MM.1S (cell line): Measurements from ENCODE around the gene KRTAP5-9.
"Not testable (repeated sequence)": the region's sequence is repeated elsewhere in the genome, so short reads cannot be mapped to it uniquely, and the experiment has no call there.

Experiments used
- DNase-seq: peaks from one replicate; pipeline ENCODE4 v3.0.0-alpha.2; 2015
- H2AFZ ChIP-seq: fragments of 300-600 bp; sonication (generic); 2 replicates; pipeline ENCODE4 v1.6.0; 2016; ENCODE audit warnings: antibody characterized with exemption, low read length
- H3F3A ChIP-seq: fragments of 300-600 bp; sonication (generic); 2 replicates; pipeline ENCODE4 v1.6.1; 2016; ENCODE audit warnings: mild to moderate bottlenecking, antibody characterized with exemption, low read length, moderate library complexity, mixed read lengths; ENCODE audit not compliant: insufficient read depth
- H3K27ac ChIP-seq: fragments of 300-600 bp; sonication (generic); 2 replicates; pipeline ENCODE4 v1.5.1; 2016; ENCODE audit warnings: mild to moderate bottlenecking, low read length
- H3K27me3 ChIP-seq: fragments of 300-600 bp; sonication (generic); replicated peaks from 2 replicates; pipeline ENCODE4 v1.6.0; 2016; ENCODE audit warnings: low read length; ENCODE audit not compliant: insufficient read depth
- H3K36me3 ChIP-seq: fragments of 300-600 bp; sonication (generic); replicated peaks from 2 replicates; pipeline ENCODE4 v1.6.1; 2016; ENCODE audit warnings: mild to moderate bottlenecking, low read length, mixed read lengths; ENCODE audit not compliant: insufficient read depth
- H3K4me1 ChIP-seq: fragments of 300-600 bp; sonication (generic); 2 replicates; pipeline ENCODE4 v1.6.1; 2016; ENCODE audit warnings: low read length, mixed read lengths
- H3K4me2 ChIP-seq: fragments of 300-600 bp; sonication (generic); 2 replicates; pipeline ENCODE4 v1.6.0; 2016; ENCODE audit warnings: low read depth, low read length
- H3K4me3 ChIP-seq: fragments of 300-600 bp; sonication (generic); 2 replicates; pipeline ENCODE4 v1.5.1; 2016; ENCODE audit warnings: low read length, mixed read lengths
- H3K79me2 ChIP-seq: fragments of 300-600 bp; sonication (generic); 2 replicates; pipeline ENCODE4 v1.6.1; 2016; ENCODE audit warnings: mixed run types, low read length, mixed read lengths
- H3K9ac ChIP-seq: fragments of 300-600 bp; sonication (generic); 2 replicates; pipeline ENCODE4 v1.6.1; 2016; ENCODE audit warnings: low read length, mixed read lengths
- H3K9me2 ChIP-seq: fragments of 300-600 bp; sonication (generic); replicated peaks from 2 replicates; pipeline ENCODE4 v1.6.1; 2016; ENCODE audit warnings: mild to moderate bottlenecking, low read length, mixed read lengths; ENCODE audit not compliant: insufficient read depth
- H3K9me3 ChIP-seq: fragments of 300-600 bp; sonication (generic); replicated peaks from 2 replicates; pipeline ENCODE4 v1.6.1; 2016; ENCODE audit warnings: mild to moderate bottlenecking, low read length, mixed read lengths; ENCODE audit not compliant: insufficient read depth
- H4K20me1 ChIP-seq: fragments of 300-600 bp; sonication (generic); 2 replicates; pipeline ENCODE4 v1.6.1; 2016; ENCODE audit warnings: mild to moderate bottlenecking, low read length, moderate library complexity, mixed read lengths; ENCODE audit not compliant: insufficient read depth
- EZH2 ChIP-seq: fragments of 300-600 bp; sonication (generic); optimal IDR thresholded peaks from 2 replicates; pipeline ENCODE3; 2017; ENCODE audit warnings: low read depth, mild to moderate bottlenecking, antibody characterized with exemption, low read length, mixed read lengths
- EZH2phosphoT487 ChIP-seq: fragments of 300-600 bp; sonication (generic); IDR thresholded peaks from 2 replicates; pipeline ENCODE4 v1.6.1; 2018; ENCODE audit warnings: antibody characterized with exemption, low read length
- TF ChIP-seq, protein P1 (sequence below): fragments of 300-600 bp; sonication (generic); IDR thresholded peaks from 2 replicates; pipeline ENCODE4 v1.5.1; 2016; ENCODE audit warnings: antibody characterized with exemption, low read length, mixed read lengths

KRTAP5-9 gene

GRCh38 chr11:71575723-71576424 lies 27.7 kb downstream of the KRTAP5-9 start:
- H3K79me2 ChIP-seq = no peaks in the 10 kb centered on the region
- H3F3A ChIP-seq = no peaks in the 10 kb centered on the region
- no peaks in the 10 kb centered on the region for H3K9me2 ChIP-seq
- H2AFZ ChIP-seq = no peak overlapping the region
- no peaks in the 10 kb centered on the region for H4K20me1 ChIP-seq
- H3K27me3 ChIP-seq = peaks cover 27% of the 10 kb centered on the region
- no peak overlapping the region for H3K4me2 ChIP-seq
- no peak overlapping the region for H3K27ac ChIP-seq
- TF ChIP-seq, protein P1, sequence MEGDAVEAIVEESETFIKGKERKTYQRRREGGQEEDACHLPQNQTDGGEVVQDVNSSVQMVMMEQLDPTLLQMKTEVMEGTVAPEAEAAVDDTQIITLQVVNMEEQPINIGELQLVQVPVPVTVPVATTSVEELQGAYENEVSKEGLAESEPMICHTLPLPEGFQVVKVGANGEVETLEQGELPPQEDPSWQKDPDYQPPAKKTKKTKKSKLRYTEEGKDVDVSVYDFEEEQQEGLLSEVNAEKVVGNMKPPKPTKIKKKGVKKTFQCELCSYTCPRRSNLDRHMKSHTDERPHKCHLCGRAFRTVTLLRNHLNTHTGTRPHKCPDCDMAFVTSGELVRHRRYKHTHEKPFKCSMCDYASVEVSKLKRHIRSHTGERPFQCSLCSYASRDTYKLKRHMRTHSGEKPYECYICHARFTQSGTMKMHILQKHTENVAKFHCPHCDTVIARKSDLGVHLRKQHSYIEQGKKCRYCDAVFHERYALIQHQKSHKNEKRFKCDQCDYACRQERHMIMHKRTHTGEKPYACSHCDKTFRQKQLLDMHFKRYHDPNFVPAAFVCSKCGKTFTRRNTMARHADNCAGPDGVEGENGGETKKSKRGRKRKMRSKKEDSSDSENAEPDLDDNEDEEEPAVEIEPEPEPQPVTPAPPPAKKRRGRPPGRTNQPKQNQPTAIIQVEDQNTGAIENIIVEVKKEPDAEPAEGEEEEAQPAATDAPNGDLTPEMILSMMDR = no peak
- TF ChIP-seq EZH2 = no peak
- no peak for TF ChIP-seq EZH2phosphoT487
- peaks cover 5% of the 10 kb centered on the region for H3K4me1 ChIP-seq
- no peak for DNase-seq
- no peaks in the 10 kb centered on the region for H3K9me3 ChIP-seq
- no peaks in the 10 kb centered on the region for H3K36me3 ChIP-seq
- no peak overlapping the region for H3K4me3 ChIP-seq
- H3K9ac ChIP-seq = no peak overlapping the region

GRCh38 chr11:71576688-71577465 lies 28.7 kb downstream of the KRTAP5-9 start:
- H3K4me1 ChIP-seq, H3K79me2 ChIP-seq, H3K9me2 ChIP-seq, H3K27ac ChIP-seq, H3K4me2 ChIP-seq, H3K4me3 ChIP-seq, H2AFZ ChIP-seq, H3K36me3 ChIP-seq, H3K9ac ChIP-seq, DNase-seq, H3F3A ChIP-seq, H4K20me1 ChIP-seq, H3K9me3 ChIP-seq: not testable (repeated sequence)
- H3K27me3 ChIP-seq = peaks cover 33% of the 10 kb centered on the region

DNA sequence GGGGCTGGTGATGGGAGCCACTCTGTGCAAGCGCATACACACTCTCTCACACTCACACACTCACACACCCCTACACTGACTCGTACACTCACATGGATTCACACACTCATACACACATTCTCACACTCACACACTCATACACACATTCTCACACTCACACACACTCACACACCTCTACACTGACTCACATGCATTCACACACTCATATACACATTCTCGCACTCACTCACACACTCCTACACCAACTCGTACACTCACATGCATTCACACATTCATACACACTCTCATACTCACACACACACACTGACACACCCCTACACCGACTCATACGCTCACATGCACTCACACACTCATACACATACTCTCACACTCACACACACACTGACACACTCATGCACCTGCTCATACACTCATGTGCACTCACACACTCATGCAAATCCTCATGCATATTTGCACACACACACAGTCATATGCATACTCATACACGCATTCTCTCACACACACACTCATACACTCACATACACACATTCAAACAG lies 29.3 kb downstream of the KRTAP5-9 start:
- no peaks in the 10 kb centered on the region for H4K20me1 ChIP-seq
- peaks cover 40% of the 10 kb centered on the region for H3K27me3 ChIP-seq
- H3K9ac ChIP-seq = no peak overlapping the region
- peaks cover 5% of the 10 kb centered on the region for H3K4me1 ChIP-seq
- no peak overlapping the region for H3K4me2 ChIP-seq
- no peaks in the 10 kb centered on the region for H3K9me3 ChIP-seq
- TF ChIP-seq, protein P1 = no peak
- TF ChIP-seq EZH2 (no peak), EZH2phosphoT487 (no peak)
- H3K36me3 ChIP-seq = no peaks in the 10 kb centered on the region
- no peak overlapping the region for H3K27ac ChIP-seq
- H3K9me2 ChIP-seq = no peaks in the 10 kb centered on the region
- H3K79me2 ChIP-seq = no peaks in the 10 kb centered on the region
- no peak overlapping the region for H3K4me3 ChIP-seq
- H2AFZ ChIP-seq = no peak overlapping the region
- DNase-seq = no peak
- no peaks in the 10 kb centered on the region for H3F3A ChIP-seq

DNA sequence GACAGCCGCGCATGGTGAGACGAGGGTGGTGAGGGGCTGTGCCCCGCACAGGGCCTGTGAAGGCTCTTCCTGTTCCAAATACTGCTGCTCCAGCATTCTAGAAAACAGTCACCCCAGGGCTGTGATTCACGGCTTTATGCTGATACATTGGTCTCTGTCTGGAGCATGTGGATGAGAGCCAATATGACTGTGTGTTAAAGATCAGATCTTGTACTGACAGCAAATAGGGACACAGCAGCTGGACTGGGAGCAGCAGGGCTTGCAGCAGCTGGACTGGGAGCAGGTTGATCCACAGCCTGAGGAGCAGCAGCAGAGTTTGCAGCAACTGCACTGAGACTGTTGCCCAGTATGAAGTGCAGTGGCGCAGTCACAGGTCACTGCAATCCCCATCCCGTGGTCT lies 31.3 kb downstream of the KRTAP5-9 start:
- peaks cover 55% of the 10 kb centered on the region for H3K27me3 ChIP-seq
- not testable (repeated sequence) for H4K20me1 ChIP-seq, H3K27ac ChIP-seq, DNase-seq, H2AFZ ChIP-seq, H3K4me2 ChIP-seq, H3F3A ChIP-seq, H3K9me2 ChIP-seq, H3K36me3 ChIP-seq, H3K9me3 ChIP-seq, H3K4me1 ChIP-seq, H3K79me2 ChIP-seq, H3K4me3 ChIP-seq, H3K9ac ChIP-seq
